ENCODE measurements around the gene PCDH7. TPM values are rescaled to one million over a fixed set of nuclear protein-coding genes. Genes with fewer than 3 reads are reported as not detected.

PCDH7 gene
- total and polyA plus RNA-seq, 2 of the 4 experiments (the other 2 are of a cell fraction): 26.5 to 44.1 TPM

DNA sequence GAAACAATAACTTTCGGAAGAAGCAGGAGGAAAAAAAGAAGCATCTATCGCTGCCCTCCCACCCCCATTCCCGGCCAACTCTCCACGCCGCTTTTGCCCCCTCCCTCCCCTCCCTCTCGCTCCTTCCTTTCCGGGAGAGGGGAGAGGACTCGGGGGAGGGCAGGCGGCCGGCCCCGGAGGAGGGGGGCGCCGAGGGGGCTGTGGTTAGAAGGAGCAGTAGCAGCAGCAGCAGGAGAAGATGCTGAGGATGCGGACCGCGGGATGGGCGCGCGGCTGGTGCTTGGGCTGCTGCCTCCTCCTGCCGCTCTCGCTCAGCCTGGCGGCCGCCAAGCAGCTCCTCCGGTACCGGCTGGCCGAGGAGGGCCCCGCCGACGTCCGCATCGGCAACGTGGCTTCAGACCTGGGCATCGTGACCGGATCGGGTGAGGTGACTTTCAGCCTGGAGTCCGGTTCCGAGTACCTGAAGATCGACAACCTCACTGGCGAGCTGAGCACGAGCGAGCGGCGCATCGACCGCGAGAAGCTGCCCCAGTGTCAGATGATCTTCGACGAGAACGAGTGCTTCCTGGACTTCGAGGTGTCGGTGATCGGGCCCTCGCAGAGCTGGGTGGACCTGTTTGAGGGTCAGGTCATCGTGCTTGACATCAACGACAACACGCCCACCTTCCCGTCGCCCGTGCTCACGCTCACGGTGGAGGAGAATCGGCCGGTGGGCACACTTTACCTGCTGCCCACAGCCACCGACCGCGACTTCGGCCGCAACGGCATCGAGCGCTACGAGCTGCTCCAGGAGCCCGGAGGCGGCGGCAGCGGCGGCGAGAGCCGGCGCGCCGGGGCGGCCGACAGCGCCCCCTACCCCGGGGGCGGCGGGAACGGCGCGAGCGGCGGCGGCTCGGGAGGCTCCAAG, 1.3 kb downstream of the PCDH7 start:
- peak overlapping the region; percentile 66 for H3K4ac ChIP-seq (ENCODE audit: low read depth, low read length)
- in situ Hi-C loops (cut with MboI; ENCODE audit: low sequenced_read_pairs): no loop called here
- H3K9me1 ChIP-seq (ENCODE audit: insufficient read depth, low read length): 0 out of 2 replicates have a peak, but pooled peaks cover 5% of the 10 kb centered on the region
- H3K9me3 ChIP-seq (ENCODE audit: control insufficient read depth, insufficient read depth, low read length): no peaks in the 10 kb centered on the region
- H3K27me3 ChIP-seq (ENCODE audit: control insufficient read depth, insufficient read depth, low read length): no peaks in the 10 kb centered on the region; the same call in 1 of the 2 replicates
- no peak overlapping the region for H2AK5ac ChIP-seq (ENCODE audit: low read depth, low read length)
- peak overlapping the region; percentile 87 for H2AK9ac ChIP-seq (replicated peaks; ENCODE audit: low read depth, low read length, poor library complexity)
- H4K20me1 ChIP-seq (ENCODE audit: insufficient read depth, low read length): peaks cover 13% of the 10 kb centered on the region; the same call in 1 of the 2 replicates
- ChIA-PET CTCF (interaction anchor here (0.6 to 1.2 kb wide), 5 partner anchors 15 to 362 kb away, joined by 3 read pairs; no protein-coding TSS in a partner anchor), POLR2A (ENCODE audit: unreplicated experiment) (no interaction called here)
- 0% methylated on average over 61 of the region's 95 CpGs; no CpG with 5 or more reads in 1 of the 2 experiments for WGBS, 2 experiments (ENCODE audit: extremely low coverage in 2 of 2, insufficient read length in 1 of 2)
- peak overlapping the region; percentile 85 for H3K23ac ChIP-seq (ENCODE audit: low read depth, low read length)
- peak overlapping the region; percentile 10; the same call in 1 of the 2 replicates for H3K56ac ChIP-seq (ENCODE audit: extremely low read depth, insufficient read depth, low read length)
- peak overlapping the region; percentile 30; the same call in 1 of the 2 replicates for H3K27ac ChIP-seq (ENCODE audit: insufficient read depth, low read length)
- BruUV-seq (replicated peaks): no TSS peak
- peaks cover 2% of the 10 kb centered on the region; the same call in 1 of the 2 replicates for H3K4me1 ChIP-seq (ENCODE audit: control insufficient read depth, insufficient read depth, low read length)
- peak overlapping the region; percentile 53; the same call in 1 of the 2 replicates for H3K9ac ChIP-seq (ENCODE audit: low read depth, low read length)
- dilution Hi-C loops (cut with HindIII; ENCODE audit: low sequenced_read_pairs, unreplicated experiment): no loop called here
- peak overlapping the region; percentile 78 for H3K4me3 ChIP-seq (ENCODE audit: insufficient read depth, low read depth, low read length)
- intact Hi-C loops (cut with micrococcal nuclease): loop anchor here (5.0 kb wide), 3 partner anchors 36 to 226 kb away; no protein-coding TSS in a partner anchor
- H3K14ac ChIP-seq (replicated peaks; ENCODE audit: low read depth, low read length): peak overlapping the region; percentile 79
- H2BK20ac ChIP-seq (ENCODE audit: low read depth, low read length): no peak overlapping the region; the same call in 1 of the 2 replicates
- H3K4me2 ChIP-seq (ENCODE audit: low read depth, low read length): peak overlapping the region; percentile 87
- DNase-seq (peak; percentile 44), ATAC-seq (ENCODE audit: low read depth) (peak; percentile 7)
- peak overlapping the region; percentile 68 for H2BK5ac ChIP-seq (ENCODE audit: low read depth, low read length, poor library complexity, severe bottlenecking)
- peak overlapping the region; percentile 31; the same call in 1 of the 2 replicates for H4K91ac ChIP-seq (ENCODE audit: insufficient read depth, low read depth, low read length)
- peak overlapping the region in 1 of 2 experiments; percentile 57; a peak in 3 of 4 replicates for H4K8ac ChIP-seq (ENCODE audit: low read depth in 2 of 2, low read length in 2 of 2)
- H2BK15ac ChIP-seq (ENCODE audit: low read depth, low read length): no peak overlapping the region
- peak overlapping the region; percentile 28; the same call in 1 of the 2 replicates for H3K18ac ChIP-seq (ENCODE audit: low read depth, low read length)
- no peaks in the 10 kb centered on the region for H3K36me3 ChIP-seq (ENCODE audit: control insufficient read depth, insufficient read depth, low read length)
- H2BK120ac ChIP-seq (ENCODE audit: low read depth, low read length): peak overlapping the region; percentile 47; the same call in 1 of the 2 replicates
- H2AFZ ChIP-seq (replicated peaks; ENCODE audit: low read length, poor library complexity): peak overlapping the region; percentile 93
- no peak overlapping the region for H4K5ac ChIP-seq (ENCODE audit: low read depth, low read length)
- peaks cover 4 to 23% of the 10 kb centered on the region in 2 experiments for H3K79me1 ChIP-seq (ENCODE audit: low read depth in 1 of 2, low read length in 2 of 2)
- TF ChIP-seq MAZ (IDR thresholded peaks at IDR 0.05; ENCODE audit: borderline replicate concordance, low read depth, low read length) (peak; percentile 32; the same call in 1 of the 2 replicates), CEBPB (IDR thresholded peaks at IDR 0.05; ENCODE audit: low read depth, low read length) (no peak), RCOR1 (IDR thresholded peaks at IDR 0.05; ENCODE audit: insufficient replicate concordance, low read length) (no peak), CHD1 (IDR thresholded peaks at IDR 0.05; ENCODE audit: low read depth, low read length) (no peak), SMC3 (IDR thresholded peaks at IDR 0.05; ENCODE audit: low read depth, low read length) (peak; percentile 10; the same call in 1 of the 2 replicates), POLR2A (IDR thresholded peaks at IDR 0.05; ENCODE audit: low read depth, low read length) (no peak), RAD21 (IDR thresholded peaks at IDR 0.05; ENCODE audit: low read length) (peak; percentile 27), RFX5 (IDR thresholded peaks at IDR 0.05; ENCODE audit: low read depth, low read length) (no peak), NFE2L2 (IDR thresholded peaks at IDR 0.05; ENCODE audit: low read depth, low read length) (no peak)
- TF ChIP-seq, protein P1, sequence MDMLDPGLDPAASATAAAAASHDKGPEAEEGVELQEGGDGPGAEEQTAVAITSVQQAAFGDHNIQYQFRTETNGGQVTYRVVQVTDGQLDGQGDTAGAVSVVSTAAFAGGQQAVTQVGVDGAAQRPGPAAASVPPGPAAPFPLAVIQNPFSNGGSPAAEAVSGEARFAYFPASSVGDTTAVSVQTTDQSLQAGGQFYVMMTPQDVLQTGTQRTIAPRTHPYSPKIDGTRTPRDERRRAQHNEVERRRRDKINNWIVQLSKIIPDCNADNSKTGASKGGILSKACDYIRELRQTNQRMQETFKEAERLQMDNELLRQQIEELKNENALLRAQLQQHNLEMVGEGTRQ (IDR thresholded peaks at IDR 0.05; ENCODE audit: low read depth, low read length): no peak
- TF ChIP-seq, protein P2, sequence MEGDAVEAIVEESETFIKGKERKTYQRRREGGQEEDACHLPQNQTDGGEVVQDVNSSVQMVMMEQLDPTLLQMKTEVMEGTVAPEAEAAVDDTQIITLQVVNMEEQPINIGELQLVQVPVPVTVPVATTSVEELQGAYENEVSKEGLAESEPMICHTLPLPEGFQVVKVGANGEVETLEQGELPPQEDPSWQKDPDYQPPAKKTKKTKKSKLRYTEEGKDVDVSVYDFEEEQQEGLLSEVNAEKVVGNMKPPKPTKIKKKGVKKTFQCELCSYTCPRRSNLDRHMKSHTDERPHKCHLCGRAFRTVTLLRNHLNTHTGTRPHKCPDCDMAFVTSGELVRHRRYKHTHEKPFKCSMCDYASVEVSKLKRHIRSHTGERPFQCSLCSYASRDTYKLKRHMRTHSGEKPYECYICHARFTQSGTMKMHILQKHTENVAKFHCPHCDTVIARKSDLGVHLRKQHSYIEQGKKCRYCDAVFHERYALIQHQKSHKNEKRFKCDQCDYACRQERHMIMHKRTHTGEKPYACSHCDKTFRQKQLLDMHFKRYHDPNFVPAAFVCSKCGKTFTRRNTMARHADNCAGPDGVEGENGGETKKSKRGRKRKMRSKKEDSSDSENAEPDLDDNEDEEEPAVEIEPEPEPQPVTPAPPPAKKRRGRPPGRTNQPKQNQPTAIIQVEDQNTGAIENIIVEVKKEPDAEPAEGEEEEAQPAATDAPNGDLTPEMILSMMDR (conservative IDR thresholded peaks at IDR 0.05; ENCODE audit: low read depth, low read length): peak; percentile 62
- TF ChIP-seq, protein P3, sequence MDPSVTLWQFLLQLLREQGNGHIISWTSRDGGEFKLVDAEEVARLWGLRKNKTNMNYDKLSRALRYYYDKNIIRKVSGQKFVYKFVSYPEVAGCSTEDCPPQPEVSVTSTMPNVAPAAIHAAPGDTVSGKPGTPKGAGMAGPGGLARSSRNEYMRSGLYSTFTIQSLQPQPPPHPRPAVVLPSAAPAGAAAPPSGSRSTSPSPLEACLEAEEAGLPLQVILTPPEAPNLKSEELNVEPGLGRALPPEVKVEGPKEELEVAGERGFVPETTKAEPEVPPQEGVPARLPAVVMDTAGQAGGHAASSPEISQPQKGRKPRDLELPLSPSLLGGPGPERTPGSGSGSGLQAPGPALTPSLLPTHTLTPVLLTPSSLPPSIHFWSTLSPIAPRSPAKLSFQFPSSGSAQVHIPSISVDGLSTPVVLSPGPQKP (IDR thresholded peaks at IDR 0.05; ENCODE audit: borderline replicate concordance, low read depth, low read length): no peak

Measured in IMR-90 (cell line).